Astrocyte of the cerebellum (primary cell): ENCODE data around the gene PON3.

ENCODE experiments used
- DNase-seq: peaks from one replicate; pipeline ENCODE4 v3.0.0-alpha.2; 2011; ENCODE audit warnings: low read depth
- H3K4me3 ChIP-seq: 2 replicates; pipeline ENCODE4 v1.5.1; 2011; ENCODE audit warnings: mild to moderate bottlenecking, low read depth, low read length, moderate library complexity
- CTCF ChIP-seq: IDR thresholded peaks from 2 replicates; pipeline ENCODE4 v1.5.1; 2012; ENCODE audit warnings: low read length, low read depth, moderate library complexity, mild to moderate bottlenecking; ENCODE audit errors: missing control alignments
- in situ Hi-C: cut with HindIII; loops from 2 replicates; pipeline ENCODE4 v1.10.0; 2017; ENCODE audit warnings: low sequenced_read_pairs

Gene PON3

GRCh38 chr7:95412075-95412474 is 15.9 kb upstream of the PON3 start:
- TF ChIP-seq CTCF, result no peak
- in situ Hi-C loops, result no loop called here
- no peak for DNase-seq
- no peak overlapping the region for H3K4me3 ChIP-seq

GRCh38 chr7:95411666-95412065 is 15.5 kb upstream of the PON3 start:
- in situ Hi-C loops, result no loop called here
- no peak for TF ChIP-seq CTCF
- no peak overlapping the region for H3K4me3 ChIP-seq
- no peak for DNase-seq

- in situ Hi-C loops, result no loop called here
- no peak for TF ChIP-seq CTCF
- no peak overlapping the region for H3K4me3 ChIP-seq
- DNase-seq, result no peak
Measured at GRCh38 chr7:95411036-95411435, 14.9 kb upstream of the PON3 start.

GRCh38 chr7:95407751-95408150 is 11.6 kb upstream of the PON3 start:
- in situ Hi-C loops, result no loop called here
- no peak for TF ChIP-seq CTCF
- no peak for DNase-seq
- H3K4me3 ChIP-seq, result no peak overlapping the region

GRCh38 chr7:95405800-95406199 is 9.6 kb upstream of the PON3 start:
- no peak for DNase-seq
- TF ChIP-seq CTCF, result no peak
- no peak overlapping the region for H3K4me3 ChIP-seq
- in situ Hi-C loops, result no loop called here

- in situ Hi-C loops, result no loop called here
- no peak overlapping the region for H3K4me3 ChIP-seq
- DNase-seq, result no peak
- no peak for TF ChIP-seq CTCF
Measured at GRCh38 chr7:95405208-95405607, 9.0 kb upstream of the PON3 start.

GRCh38 chr7:95404316-95404865 is 8.2 kb upstream of the PON3 start:
- peak; percentile 53 for DNase-seq
- in situ Hi-C loops, result no loop called here
- H3K4me3 ChIP-seq, result no peak overlapping the region
- TF ChIP-seq CTCF, result no peak
